Mucosa of gallbladder (tissue), 1 donor: ENCODE results near the gene REC114. TPM values are rescaled to one million over a fixed set of nuclear protein-coding genes. Genes with fewer than 3 reads are reported as not detected.
"Not testable (repeated sequence)": the region's sequence is repeated elsewhere in the genome, so short reads cannot be mapped to it uniquely, and the experiment has no call there.

Experiments
- DNase-seq: peaks from one replicate; pipeline ENCODE4 v3.0.0-alpha.2; 2020; ENCODE audit warnings: low spot score
- total RNA-seq: library from RNA; stranded (reverse); gene quantifications from one replicate; pipeline ENCODE4 v1.2.1, GENCODE V29; 2021
- donor health status: DM: no; HTN: no; CAD: no.

The REC114 gene
- total RNA-seq, 1 donor from 2014 or later, result not detected

- no peak for DNase-seq
These were observed 84.6 kb downstream of the REC114 start for GRCh38 chr15:73527598-73527997.

GRCh38 chr15:73530649-73531048 is 87.7 kb downstream of the REC114 start:
- no peak for DNase-seq

GRCh38 chr15:73538123-73538522 is 95.2 kb downstream of the REC114 start:
- DNase-seq, result no peak

GRCh38 chr15:73538563-73539211 is 95.7 kb downstream of the REC114 start:
- no peak for DNase-seq

DNA sequence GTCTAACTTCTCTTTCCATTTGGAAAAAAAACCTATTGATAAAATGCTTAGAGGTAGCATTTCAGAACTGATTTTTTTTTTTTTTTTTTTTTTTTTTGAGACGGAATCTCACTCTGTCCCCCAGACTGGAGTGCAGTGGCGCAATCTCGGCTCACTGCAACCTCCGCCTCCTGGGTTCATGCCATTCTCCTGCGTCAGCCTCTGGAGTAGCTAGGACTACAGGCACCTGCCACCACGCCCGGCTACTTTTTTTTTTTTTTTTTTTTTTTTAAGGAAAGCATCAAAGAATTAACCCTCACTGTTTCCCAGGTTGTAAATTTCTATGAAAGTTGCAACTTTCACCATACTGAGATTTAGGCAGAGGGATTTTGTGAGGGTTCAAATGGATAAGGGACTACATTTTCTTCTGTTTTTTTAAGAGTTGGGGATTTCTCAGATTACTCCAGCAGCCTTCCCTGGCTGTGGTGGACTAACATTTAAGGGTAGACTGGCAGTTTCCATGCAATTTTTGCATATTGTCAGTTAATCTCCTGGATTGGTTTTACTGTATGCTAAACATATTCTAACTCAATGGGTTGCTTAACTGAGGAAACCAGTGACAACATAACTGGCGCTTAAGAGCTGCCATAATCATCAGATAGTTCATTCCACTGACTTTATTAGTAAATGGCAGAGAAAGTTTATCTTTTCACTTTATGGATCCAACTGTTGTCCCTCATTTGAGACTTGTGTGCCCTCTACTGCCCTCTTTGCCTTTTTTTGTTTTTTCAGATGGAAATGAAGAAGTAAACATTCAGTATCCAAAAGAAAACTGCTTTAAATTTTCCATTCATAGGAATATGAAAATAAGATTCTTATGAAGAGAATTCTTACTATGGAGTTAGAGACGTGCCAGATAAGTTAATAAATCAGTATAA is 96.5 kb downstream of the REC114 start:
- DNase-seq, result peak; percentile 45

DNA sequence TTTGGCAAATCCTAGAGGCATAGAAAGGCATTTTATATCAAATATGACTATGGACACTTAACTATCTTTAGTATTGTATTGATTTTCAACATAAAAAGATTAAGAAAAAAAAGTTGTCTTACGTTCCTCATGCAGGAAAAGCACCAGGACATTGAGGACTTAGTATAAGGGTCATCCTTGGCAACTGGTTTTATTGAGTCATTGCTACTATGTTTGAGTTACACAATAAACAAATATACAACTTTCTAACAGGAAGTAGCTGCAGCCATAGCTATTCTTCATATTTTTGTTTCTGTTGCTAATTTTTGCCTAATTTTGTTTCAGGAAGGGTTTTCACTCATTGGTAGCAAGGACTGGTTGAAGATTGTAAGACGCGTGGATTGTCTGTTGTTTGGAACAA is 97.2 kb downstream of the REC114 start:
- no peak for DNase-seq

DNA sequence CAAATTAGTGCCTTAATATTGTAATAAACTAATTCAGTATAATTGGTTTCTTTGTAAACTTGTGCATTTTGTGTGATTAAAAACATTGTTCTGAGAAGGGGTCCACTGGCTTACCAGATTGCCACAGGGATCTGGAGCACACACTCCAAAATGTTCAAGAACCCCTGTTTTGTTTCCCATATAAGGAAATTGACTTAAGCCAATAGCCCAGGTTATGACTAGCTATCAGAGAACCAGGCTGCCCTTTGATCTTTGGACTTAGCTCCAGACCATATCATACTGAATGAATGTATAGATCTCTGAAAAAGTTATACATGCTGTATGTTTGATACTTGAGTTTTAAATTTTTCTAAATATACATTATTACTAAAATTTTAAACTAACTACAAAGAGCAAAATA is 98.5 kb downstream of the REC114 start:
- DNase-seq, result no peak

DNA sequence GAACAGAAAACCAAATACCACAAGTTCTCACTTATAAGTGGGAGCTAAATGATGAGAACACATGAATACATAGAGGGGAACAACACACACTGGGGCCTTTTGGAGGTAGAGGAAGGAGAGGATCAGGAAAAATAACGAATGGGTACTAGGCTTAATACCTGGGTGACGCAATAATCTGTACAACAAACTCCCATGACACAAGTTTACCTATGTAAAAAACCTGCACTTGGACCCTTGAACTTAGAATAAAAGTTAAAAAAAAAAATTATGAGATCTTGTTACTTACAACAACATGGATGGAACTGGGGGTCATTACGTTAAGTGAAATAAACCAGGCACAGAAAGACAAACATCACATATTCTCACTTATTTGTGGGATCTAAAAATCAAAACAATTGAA is 106.0 kb downstream of the REC114 start:
- not testable (repeated sequence) for DNase-seq

- DNase-seq, result no peak
These were observed 107.2 kb downstream of the REC114 start for GRCh38 chr15:73550190-73550589.

- DNase-seq, result no peak
These were observed 112.1 kb downstream of the REC114 start for GRCh38 chr15:73555080-73555479.

GRCh38 chr15:73558529-73558928 is 115.6 kb downstream of the REC114 start:
- no peak for DNase-seq

DNA sequence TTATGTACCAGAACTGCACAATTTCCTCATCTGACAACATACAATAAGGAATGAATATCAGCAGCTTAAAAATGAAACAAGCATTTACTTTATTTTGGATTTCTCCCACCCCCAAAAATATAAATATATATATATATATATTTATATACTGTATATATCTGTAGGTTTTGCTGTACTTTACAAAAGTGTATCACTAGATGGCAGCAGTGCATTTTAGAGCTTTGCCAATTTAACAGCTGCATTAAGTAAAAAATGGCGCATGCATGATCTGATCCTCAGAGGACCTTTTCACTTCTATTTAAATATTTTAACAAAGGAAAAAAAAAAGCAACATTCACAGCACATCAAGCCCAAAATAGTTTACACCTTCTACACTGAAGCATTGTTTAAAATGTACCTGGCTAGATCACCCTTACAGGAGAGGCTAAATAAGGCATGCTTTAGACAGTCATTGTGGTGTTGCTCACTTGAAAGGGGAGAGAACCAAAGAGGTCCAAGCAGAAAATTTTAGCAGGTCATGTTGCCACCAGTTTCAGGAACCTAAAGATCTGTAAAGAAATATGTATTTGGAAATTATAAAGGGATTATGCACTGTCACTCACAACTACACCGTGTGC is 117.6 kb downstream of the REC114 start:
- peak; percentile 27 for DNase-seq

DNA sequence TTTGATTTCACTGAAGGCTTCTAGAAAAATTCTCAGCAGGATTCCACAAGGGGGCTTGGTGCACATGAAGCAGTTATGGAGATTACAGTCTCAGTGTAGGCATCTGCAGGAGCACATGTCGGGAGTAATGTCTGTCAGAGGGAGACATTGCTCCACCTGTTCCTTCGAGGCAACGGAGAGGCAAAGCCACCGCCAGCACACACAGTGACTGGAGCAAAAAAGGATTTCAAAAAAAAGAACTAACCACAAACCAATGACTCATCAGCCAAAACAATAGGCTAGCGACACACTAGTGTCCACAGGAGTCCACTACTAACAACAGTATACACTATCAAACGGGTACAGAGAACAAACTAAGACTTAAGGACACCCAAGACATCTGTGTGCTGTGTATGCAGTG is 121.3 kb downstream of the REC114 start:
- DNase-seq, result no peak

- no peak for DNase-seq
These were observed 124.1 kb downstream of the REC114 start for GRCh38 chr15:73567020-73567419.

- no peak for DNase-seq
These were observed 125.8 kb downstream of the REC114 start for GRCh38 chr15:73568564-73569280.

DNA sequence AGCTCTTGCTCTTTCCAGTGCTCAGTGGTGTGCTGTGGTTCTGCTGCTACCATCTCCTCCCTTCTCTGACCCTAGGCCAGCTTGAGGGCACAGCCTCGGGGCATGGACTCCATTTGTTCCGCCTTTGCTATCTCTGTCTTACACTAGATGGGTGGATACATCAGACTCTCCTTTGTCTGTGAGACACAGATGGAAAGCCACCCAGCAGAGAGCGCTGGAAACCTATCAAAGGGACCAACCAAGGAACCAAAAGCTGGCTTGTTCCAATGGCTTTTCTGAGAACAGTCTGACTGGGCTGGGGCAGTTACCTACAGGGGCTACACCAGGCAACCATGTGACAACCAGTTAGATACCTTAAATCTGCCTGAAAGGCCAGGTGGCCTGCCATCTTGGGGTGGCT is 126.4 kb downstream of the REC114 start:
- DNase-seq, result no peak

GRCh38 chr15:73570355-73571032 is 127.5 kb downstream of the REC114 start:
- no peak for DNase-seq

DNA sequence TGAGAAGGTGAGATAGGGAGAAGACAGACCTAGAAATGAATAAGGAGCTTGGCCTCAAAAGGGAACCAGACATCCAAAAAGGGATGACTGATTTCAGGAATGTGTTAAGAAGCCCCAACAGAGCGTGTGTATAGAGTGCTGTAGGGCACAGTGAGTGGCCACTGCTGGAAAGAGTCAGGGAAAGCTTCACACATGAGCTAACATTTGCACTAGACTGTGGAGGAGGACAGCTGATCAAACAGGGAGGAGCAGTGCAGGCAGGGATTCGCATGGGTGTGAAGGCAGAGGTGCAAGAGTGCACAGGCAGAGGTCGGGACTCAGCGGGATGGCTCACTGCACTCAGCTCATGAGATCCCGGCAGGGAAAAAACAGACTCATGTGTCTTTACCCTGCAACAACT is 128.4 kb downstream of the REC114 start:
- no peak for DNase-seq

GRCh38 chr15:73572296-73572695 is 129.3 kb downstream of the REC114 start:
- DNase-seq, result no peak

GRCh38 chr15:73573037-73573436 is 130.1 kb downstream of the REC114 start:
- DNase-seq, result no peak

- no peak for DNase-seq
These were observed 130.6 kb downstream of the REC114 start for GRCh38 chr15:73573572-73573971.
